IPS-NIHi7 (cell line): ENCODE data around the gene CCNF.
"Not testable (repeated sequence)": the region's sequence is repeated elsewhere in the genome, so short reads cannot be mapped to it uniquely, and the experiment has no call there.

Experiments
- DNase-seq: peaks from one replicate; pipeline ENCODE4 v3.0.0; 2012; ENCODE audit warnings: mixed read lengths; ENCODE audit errors: extremely low spot score

The CCNF gene

GRCh38 chr16:2428051-2428783 lies 1.0 kb upstream of the CCNF start:
- DNase-seq, result peak; percentile 58

- no peak for DNase-seq
Measured at GRCh38 chr16:2428784-2429033, 538 bp upstream of the CCNF start.

GRCh38 chr16:2429771-2430663 lies 770 bp downstream of the CCNF start:
- no peak for DNase-seq

- DNase-seq, result no peak
Measured at GRCh38 chr16:2432286-2432685, 3.0 kb downstream of the CCNF start.

GRCh38 chr16:2432801-2433505 lies 3.7 kb downstream of the CCNF start:
- no peak for DNase-seq

- DNase-seq, result not testable (repeated sequence)
Measured at GRCh38 chr16:2435236-2435635, 6.0 kb downstream of the CCNF start.

- no peak for DNase-seq
Measured at GRCh38 chr16:2436110-2436509, 6.9 kb downstream of the CCNF start.

- no peak for DNase-seq
Measured at GRCh38 chr16:2437032-2437790, 8.0 kb downstream of the CCNF start.

GRCh38 chr16:2438121-2438520 lies 8.9 kb downstream of the CCNF start:
- DNase-seq, result no peak

- DNase-seq, result no peak
Measured at GRCh38 chr16:2439598-2439997, 10.4 kb downstream of the CCNF start.

GRCh38 chr16:2441143-2441804 lies 12.0 kb downstream of the CCNF start:
- DNase-seq, result not testable (repeated sequence)

- no peak for DNase-seq
Measured at GRCh38 chr16:2443555-2443954, 14.3 kb downstream of the CCNF start.

- no peak for DNase-seq
Measured at GRCh38 chr16:2447920-2448583, 18.8 kb downstream of the CCNF start.

GRCh38 chr16:2449118-2449517 lies 19.9 kb downstream of the CCNF start:
- DNase-seq, result no peak

- DNase-seq, result no peak
Measured at GRCh38 chr16:2450535-2450934, 21.3 kb downstream of the CCNF start.

GRCh38 chr16:2450975-2451381 lies 21.7 kb downstream of the CCNF start:
- DNase-seq, result no peak

GRCh38 chr16:2451851-2452320 lies 22.6 kb downstream of the CCNF start:
- no peak for DNase-seq

GRCh38 chr16:2452650-2453049 lies 23.4 kb downstream of the CCNF start:
- DNase-seq, result no peak

GRCh38 chr16:2455081-2455845 lies 26.0 kb downstream of the CCNF start:
- no peak for DNase-seq
